ENCODE measurements around the gene DPP7.
"Not testable (repeated sequence)": the region's sequence is repeated elsewhere in the genome, so short reads cannot be mapped to it uniquely, and the experiment has no call there.

Gene DPP7

GRCh38 chr9:137128862-137129455 is 14.4 kb upstream of the DPP7 start:
- DNase-seq (ENCODE audit: low read depth), result no peak

GRCh38 chr9:137128158-137128861 is 13.8 kb upstream of the DPP7 start:
- no peak for DNase-seq (ENCODE audit: low read depth)

DNA sequence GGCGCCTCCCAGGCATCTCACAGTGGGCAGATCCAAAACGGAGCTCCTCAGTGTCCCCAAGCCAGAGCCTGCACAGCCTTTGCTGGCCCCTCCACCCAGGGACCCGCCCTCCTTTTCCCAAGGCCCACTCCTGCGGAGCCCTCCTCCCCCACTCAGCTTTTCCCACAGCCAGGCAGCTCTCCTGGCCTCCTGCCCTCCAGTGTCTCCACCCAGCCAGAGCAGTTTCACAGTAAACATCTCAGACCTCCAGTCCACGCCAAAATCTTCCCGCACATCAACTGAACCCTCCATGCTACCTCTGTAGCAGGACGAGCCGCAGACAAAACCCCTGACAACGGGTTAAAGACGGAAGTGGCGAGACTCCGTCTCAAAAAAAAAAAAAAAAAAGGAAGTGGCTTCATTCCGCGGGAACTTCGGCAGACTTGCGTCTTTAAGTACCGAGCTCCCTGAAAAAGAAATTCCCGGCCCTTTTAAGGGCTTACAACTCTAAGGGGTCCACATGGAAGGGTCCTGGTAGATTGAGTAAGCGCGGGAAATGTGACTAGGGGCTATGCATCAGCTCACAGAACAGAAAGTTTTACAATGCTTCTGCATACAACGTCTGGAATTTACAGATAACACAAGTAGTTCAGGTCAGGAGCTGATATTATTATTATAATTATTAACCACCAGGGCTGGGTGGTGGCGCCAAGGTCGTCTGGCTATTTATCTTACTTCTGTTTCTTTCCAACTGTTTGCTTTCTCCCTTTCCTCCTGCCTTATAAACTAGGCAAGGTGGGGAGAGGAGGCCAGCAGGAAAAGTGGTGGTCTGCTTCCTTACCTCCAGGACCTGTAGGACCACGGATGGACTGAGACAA is 13.0 kb upstream of the DPP7 start:
- DNase-seq (ENCODE audit: low read depth), result no peak

GRCh38 chr9:137126786-137127185 is 12.3 kb upstream of the DPP7 start:
- no peak for DNase-seq (ENCODE audit: low read depth)

- DNase-seq (ENCODE audit: low read depth), result not testable (repeated sequence)
Measured at GRCh38 chr9:137123952-137124462, 9.5 kb upstream of the DPP7 start.

- DNase-seq (ENCODE audit: low read depth), result no peak
Measured at GRCh38 chr9:137123468-137123837, 8.9 kb upstream of the DPP7 start.

DNA sequence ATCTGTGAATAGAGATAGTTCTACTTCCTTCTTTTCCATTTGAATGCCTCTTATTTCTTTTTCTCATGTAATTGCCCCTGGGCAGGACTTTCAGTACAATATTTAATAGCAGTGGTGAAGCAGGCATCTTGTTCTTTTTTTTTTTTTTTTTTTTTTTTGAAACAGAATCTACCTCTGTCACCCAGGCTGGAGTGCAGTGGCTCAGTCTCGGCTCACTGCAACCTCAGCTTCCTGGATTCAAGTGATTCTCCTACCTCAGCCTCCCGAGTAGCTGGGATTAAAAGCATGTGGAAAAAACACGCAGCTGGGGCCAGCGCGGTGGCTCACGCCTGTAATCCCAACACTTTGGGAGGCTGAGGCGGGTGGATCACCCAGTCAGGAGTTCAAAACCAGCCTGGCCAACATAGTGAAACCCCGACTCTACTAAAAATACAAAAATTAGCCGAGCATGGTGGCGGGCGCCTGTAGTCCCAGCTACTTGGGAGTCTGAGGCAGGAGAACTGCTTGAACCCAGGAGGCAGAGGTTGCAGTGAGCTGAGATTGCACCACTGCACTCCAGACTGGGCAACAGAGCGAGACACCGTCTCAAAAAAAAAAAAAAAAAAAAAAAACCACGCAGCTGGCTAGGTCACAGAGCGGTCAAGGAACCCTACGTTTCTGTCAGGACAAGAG is 8.4 kb upstream of the DPP7 start:
- not testable (repeated sequence) for DNase-seq (ENCODE audit: low read depth)

DNA sequence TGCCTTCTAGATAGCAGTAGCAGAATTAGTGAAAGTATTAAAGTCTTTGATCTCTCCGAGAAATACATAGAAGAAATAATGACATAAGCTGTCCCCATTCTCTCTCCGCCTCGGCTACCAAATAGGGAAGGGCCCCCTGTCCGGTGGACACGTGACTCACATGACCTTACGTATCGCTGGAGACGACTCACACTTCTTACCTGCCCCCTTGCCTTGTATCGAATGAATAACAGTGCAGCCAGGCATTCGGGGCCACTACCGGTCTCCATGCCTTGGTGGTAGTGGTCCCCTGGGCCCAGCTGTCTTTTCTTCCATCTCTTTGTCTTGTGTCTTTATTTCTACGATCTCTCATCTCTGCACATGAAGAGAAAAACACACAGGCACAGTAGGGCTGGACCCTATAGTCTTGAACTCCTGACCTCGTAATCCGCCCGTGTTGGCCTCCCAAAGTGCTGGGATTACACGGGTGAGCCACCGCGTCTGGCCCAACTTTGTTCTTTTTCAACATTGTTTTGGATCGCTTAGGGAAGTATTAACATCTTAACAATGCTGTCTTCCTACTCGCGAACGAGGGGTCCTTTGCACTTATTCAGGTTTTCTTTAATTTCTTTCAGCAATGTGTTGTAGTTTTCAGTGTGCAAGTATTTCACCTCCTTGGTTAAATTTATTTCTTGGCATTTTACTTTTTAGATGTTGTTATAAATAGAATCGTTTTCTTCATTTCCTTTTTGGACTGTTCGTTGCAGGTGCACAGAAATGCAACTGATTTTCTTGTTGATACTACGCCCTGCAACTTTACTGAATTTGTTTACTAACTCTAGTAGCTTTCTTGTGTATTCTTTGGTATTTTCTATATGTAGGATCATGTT is 7.6 kb upstream of the DPP7 start:
- DNase-seq (ENCODE audit: low read depth), result not testable (repeated sequence)

DNA sequence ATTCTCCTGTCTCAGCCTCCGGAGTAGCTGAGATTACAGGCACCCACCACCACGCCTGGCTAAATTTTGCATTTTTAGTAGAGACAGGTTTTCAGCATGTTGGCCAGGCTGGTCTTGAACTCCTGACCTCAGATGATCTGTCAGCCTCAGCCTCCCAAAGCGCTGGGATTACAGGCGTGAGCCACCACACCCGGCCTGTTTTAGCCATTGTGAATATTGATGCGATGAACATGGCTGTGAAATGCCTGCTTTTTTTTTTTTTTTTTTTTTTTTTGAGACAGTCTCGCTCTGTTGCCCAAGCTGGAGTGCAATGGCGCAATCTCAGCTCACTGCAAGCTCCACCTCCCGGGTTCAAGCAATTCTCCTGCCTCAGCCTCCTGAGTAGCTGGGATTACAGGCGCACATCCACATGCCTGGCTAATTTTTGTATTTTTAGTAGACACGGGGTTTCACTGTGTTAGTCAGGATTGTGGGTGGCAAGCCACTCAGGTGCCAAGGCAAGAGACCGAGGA is 3.6 kb upstream of the DPP7 start:
- DNase-seq (ENCODE audit: low read depth), result not testable (repeated sequence)

GRCh38 chr9:137117269-137117731 is 2.8 kb upstream of the DPP7 start:
- DNase-seq (ENCODE audit: low read depth), result no peak

GRCh38 chr9:137116728-137117127 is 2.2 kb upstream of the DPP7 start:
- no peak for DNase-seq (ENCODE audit: low read depth)

DNA sequence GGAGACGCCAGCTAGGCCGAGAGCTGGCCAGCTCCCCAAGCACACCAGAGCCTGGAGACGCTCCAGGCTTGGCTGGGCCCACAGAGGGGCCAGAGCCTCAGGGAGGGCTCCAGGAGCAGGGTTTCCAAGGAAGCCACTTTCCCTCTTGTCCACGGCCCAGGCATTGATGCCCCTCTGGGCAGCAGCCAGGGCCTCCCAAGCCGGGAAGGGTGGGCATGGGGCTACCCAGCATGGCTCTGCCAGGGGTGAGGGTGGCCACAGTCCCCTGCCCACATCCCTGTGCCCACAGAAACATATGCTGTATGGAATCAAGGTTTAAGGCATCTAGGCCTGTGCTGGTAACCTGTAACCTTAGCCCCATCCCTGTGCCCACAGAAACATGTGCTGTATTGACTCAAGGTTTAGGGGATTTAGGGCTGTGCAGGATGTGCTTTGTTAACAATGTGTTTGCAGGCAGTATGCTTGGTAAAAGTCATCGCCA is 1.5 kb upstream of the DPP7 start:
- DNase-seq (ENCODE audit: low read depth), result no peak

DNA sequence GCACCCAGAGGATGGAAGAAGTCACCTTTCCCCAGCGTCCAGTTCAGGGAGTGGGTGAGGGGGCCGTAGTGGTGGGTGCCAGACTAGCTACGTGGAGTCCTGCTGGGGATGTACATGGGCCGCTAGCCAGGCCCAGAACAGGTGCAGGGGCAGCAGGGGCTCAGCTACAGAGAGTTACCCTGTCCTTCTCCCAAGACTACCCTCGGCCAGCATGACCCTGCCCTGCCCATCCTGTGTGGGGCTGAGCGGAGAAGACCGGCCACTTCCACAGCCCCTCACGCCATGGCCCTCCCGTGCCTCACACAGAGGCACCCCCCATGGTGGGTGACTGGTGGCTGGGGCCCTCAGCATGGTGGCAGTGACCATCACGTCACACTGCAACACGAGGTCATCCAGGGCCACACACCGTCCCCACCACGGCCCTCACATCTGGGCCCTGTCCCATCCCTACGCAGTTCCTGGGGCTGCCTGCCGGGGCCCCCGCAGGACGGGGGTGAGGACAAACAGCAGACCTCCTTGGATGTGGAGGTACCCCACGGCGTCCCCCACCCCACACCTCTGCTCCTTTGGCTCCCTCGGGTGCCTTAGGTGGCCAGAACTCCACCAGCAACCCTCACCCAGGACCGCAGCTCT is 977 bp upstream of the DPP7 start:
- no peak for DNase-seq (ENCODE audit: low read depth)

DNA sequence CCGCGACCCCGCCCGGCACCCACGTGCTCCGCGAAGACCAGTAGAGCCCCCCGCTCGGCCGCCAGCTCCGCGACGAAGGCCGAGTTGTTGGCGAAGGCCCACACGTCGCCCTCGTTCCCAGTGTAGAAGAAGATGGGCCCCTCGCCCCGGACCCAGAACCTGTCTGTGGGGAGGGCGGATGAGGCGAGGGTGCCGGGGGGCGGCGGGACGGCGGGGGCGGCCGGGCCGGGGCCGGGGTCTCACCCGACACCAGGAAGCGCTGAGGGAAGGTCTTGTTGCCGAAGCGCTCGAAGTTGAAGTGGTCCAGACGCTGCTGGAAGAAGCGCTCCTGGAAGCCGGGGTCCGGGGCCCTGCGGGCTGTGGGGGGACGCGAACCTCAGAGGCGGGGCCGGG is 317 bp downstream of the DPP7 start:
- DNase-seq (ENCODE audit: low read depth), result no peak

GRCh38 chr9:137113385-137114159 is 961 bp downstream of the DPP7 start:
- DNase-seq (ENCODE audit: low read depth), result no peak

DNA sequence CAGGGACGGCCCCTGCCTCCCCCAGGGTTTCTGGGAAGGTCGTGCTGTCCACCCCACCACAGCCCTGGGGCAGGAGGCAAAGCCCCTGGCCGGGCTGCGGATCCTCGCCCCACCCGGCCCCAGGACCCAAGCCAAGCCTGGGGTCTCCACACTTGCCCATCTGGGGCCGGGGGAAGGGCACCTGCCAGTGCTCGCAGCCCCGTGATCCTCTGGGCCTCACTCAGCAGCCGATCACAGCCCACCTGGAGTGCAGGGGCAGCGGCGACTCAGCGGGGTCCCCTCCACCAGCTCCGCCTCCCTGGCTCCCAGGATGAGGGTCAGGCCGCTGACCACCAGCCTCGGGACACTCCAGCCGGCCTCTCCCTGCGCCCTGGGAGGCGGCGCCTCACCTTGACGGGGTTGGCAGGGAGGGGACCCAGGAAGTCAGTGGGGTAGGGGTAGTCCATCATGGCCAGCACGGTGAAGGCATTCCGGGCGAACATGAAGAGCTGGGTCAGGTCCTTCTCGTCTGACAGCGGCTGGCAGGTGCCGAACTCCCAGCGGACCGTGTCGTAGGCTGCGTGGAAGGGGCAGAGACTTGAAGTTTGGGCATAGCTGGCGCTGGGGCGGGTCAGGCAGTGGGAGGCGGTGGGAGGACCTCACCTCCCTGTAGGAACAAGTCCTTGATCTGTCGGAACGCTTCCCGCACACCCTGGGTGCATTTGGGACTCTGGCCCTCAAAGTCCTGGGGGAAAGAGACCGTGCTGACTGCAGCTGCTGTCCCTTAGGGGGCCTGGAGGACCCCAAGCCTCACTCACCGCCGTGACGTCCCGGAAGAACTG is 1.8 kb downstream of the DPP7 start:
- DNase-seq (ENCODE audit: low read depth), result no peak

DNA sequence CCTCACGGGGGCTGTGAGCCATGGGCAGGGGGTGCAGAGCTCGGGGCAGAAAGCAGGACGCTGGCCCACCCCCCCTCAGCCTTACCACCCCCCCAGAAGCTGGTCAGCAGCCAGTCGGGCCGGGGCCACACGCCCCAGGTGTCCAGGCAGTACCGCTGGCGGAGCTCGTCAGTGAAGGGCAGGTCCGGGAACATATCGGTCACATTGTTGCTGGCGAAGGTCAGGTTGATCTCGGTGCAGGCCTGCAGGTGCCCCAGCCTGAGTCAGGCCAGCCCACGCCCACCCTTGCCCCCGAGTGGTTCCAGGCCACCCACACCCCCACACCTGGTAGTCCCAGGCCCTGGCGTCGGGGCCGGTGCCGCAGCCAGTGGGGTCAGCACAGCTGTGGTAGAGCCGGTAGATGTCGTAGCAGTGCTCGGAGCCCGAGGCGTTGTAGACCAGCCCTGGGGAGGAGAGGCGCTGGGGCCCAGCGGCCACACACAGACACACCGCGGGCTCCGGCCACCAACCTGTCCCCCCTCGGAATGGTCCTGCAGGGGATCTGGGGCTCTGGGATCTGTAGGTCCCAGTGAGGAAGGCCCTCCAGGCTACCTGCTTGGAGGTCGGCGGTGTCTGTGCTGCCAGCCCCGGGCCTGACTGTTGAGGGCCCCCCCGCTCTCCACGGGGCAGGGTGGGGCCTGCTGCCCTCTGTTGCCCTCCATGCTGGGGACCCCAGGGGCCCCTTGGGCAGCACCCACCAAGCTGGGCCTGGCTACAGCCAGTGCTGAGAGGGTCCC is 2.6 kb downstream of the DPP7 start:
- DNase-seq (ENCODE audit: low read depth), result no peak
